Activated CD4-positive, alpha-beta T cell treated with anti-CD3 and anti-CD28 coated beads, Interleukin-2, amount 10 ng/mL, durations not matched to agents 24 days and 14 days (primary cell): ENCODE data around the gene PDXK. TPM values are rescaled to one million over a fixed set of nuclear protein-coding genes. Genes with fewer than 3 reads are reported as not detected.
A peak's percentile ranks its signal among the peaks of the same experiment; 100 is the strongest.
"Not testable (repeated sequence)": the region's sequence is repeated elsewhere in the genome, so short reads cannot be mapped to it uniquely, and the experiment has no call there.

Experiments
- DNase-seq: peaks from one replicate; pipeline ENCODE4 v3.0.0; 2022
- H3K27ac Mint-ChIP-seq: one replicate; pipeline ENCODE4 v1.8.0; 2022; ENCODE audit warnings: mild to moderate bottlenecking, mixed read lengths
- H3K27me3 Mint-ChIP-seq: one replicate; pipeline ENCODE4 v1.8.0; 2022; ENCODE audit warnings: mixed read lengths
- H3K36me3 Mint-ChIP-seq: one replicate; pipeline ENCODE4 v1.8.0; 2022; ENCODE audit warnings: low read depth, mild to moderate bottlenecking, mixed read lengths
- H3K4me1 Mint-ChIP-seq: one replicate; pipeline ENCODE4 v1.8.0; 2021; ENCODE audit warnings: mixed read lengths
- H3K4me3 Mint-ChIP-seq: one replicate; pipeline ENCODE4 v1.8.0; 2022; ENCODE audit warnings: mild to moderate bottlenecking, moderate library complexity, mixed read lengths
- H3K9me3 Mint-ChIP-seq: one replicate; pipeline ENCODE4 v1.8.0; 2021; ENCODE audit warnings: mixed read lengths
- intact Hi-C: fragments of 100-400 bp; cut with micrococcal nuclease; formaldehyde crosslinking; loops from one replicate; pipeline ENCODE4 v1.15.1; 2023
- total RNA-seq: library from RNA; stranded (reverse); gene quantifications from 2 replicates; pipeline ENCODE4 v1.2.3, GENCODE V29; 2022

Gene PDXK
- total RNA-seq, 1 donor from 2014 or later, result 152 TPM

DNA sequence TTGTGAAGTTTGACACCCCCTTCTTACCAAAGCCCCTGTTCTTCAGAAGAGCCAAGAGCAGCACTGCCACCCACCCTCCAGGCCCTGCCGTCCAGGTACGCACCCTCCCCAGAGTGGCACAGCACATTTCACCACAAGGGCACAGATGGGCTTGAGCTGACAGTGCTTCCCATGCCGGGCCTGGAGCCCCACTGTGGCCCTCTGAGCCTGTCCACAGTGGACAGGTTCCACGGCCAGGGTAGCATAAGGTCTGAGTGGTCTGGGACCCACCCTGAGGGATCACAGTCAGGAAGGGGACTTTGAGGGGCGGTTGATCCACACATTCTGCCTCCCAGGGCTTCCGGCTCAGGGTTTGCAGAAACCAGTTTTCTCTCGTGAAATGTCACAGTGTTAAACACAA, 28.6 kb upstream of the PDXK start:
- DNase-seq, result no peak
- peak overlapping the region; percentile 49 for H3K27ac Mint-ChIP-seq
- intact Hi-C loops, result no loop called here
- no peaks in the 10 kb centered on the region for H3K9me3 Mint-ChIP-seq
- H3K36me3 Mint-ChIP-seq, result peaks cover 53% of the 10 kb centered on the region
- H3K4me1 Mint-ChIP-seq, result peaks cover under 1% of the 10 kb centered on the region
- no peaks in the 10 kb centered on the region for H3K27me3 Mint-ChIP-seq
- H3K4me3 Mint-ChIP-seq, result no peak overlapping the region

DNA sequence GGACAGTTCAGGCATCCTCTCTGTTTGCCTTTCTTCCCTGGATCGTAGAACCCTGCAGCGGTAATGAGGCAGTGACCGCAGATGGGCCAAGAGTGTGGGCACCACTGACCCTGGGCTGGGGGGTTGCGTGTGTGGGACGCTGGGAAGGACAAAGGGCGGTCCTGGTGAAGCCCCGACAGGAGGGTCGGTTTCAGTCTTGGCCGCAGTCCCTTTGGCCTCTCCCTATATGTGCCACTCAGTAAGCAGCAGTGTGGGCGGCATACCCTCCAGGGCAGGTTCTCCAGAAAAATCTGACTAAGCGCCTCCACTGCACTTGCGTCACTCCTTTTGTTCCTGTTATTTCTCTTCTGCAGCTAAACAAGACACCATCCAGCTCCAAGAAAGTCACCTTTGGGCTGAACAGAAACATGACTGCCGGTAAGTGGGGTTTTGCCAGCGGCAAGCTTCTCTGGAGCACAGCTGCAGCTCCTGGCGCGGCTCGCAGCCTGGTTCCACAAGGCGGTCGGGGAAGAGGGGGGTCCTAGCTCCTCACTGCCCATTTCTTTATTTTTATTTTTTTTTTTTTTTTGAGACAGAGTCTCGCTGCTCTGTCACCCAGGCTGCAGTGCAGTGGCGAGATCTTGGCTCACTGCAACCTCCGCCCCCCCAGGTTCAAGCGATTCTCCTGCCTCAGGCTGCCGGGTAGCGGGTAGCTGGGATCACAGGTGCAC, 27.7 kb upstream of the PDXK start:
- Mint-ChIP-seq H3K4me3 (no peak overlapping the region), H3K27ac (no peak overlapping the region), H3K9me3 (no peaks in the 10 kb centered on the region), H3K27me3 (no peaks in the 10 kb centered on the region), H3K36me3 (peaks cover 54% of the 10 kb centered on the region), H3K4me1 (no peaks in the 10 kb centered on the region)
- intact Hi-C loops, result no loop called here
- DNase-seq, result no peak

DNA sequence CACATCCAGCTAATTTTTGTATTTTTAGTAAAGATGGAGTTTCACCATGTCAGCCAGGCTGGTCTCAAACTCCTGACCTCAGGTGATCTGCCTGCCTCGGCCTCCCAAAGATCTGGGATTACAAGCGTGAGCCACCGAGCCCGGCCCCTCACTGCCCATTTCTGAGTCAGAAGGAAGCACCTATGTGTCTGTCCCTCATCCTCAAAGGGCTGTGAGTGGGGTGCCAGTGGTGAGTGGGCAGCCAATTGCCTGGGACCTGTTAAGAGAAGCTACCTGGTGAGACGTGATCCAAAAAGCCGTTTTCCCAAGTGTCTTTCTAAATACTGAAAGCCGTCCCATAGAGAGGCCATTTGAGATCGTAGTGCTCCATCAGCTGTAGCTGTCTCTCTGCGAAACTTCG, 27.1 kb upstream of the PDXK start:
- Mint-ChIP-seq H3K36me3 (peaks cover 50% of the 10 kb centered on the region), H3K27me3 (no peaks in the 10 kb centered on the region), H3K4me1 (no peaks in the 10 kb centered on the region), H3K9me3 (no peaks in the 10 kb centered on the region), H3K4me3 (no peak overlapping the region), H3K27ac (no peak overlapping the region)
- intact Hi-C loops, result no loop called here
- no peak for DNase-seq

DNA sequence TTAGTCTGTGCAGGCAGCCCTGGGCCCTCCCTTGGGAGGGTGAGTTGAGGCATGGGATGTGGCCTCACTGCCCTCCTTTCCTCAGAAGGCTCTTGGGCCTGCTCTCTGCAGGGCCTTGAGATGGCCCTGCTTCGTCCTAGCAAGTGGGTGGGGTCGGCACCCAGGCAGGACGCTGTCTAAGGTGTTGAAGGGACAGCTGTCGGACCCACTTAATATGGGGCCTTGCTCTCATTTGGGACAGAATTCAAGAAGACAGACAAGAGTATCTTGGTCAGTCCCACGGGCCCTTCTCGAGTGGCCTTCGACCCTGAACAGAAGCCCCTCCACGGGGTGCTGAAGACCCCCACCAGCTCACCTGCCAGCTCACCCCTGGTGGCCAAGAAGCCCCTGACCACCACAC, 26.0 kb upstream of the PDXK start:
- H3K9me3 Mint-ChIP-seq, result no peaks in the 10 kb centered on the region
- no peaks in the 10 kb centered on the region for H3K27me3 Mint-ChIP-seq
- peaks cover 4% of the 10 kb centered on the region for H3K4me1 Mint-ChIP-seq
- H3K36me3 Mint-ChIP-seq, result peaks cover 50% of the 10 kb centered on the region
- DNase-seq, result no peak
- intact Hi-C loops, result no loop called here
- H3K4me3 Mint-ChIP-seq, result no peak overlapping the region
- H3K27ac Mint-ChIP-seq, result no peak overlapping the region

DNA sequence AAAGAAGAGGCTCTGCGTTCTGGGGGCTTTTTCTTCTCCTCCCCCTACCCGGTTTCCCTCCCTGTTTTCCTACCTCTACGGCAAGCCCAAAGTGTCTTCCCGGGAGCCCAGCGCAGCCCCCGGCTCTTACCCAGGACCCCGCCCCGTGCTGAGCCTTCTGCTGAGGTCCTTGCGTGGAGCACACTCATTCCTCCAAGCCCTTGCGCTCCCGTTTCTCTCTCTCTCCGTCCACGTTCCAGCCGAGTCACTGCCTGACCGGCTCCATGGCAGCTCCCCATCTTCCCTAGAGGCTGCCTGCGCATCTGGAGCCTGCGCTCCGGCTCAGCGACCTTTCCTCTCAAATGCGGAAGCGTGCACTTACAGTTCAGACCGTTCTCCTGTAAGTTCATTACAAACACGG, 24.9 kb upstream of the PDXK start:
- Mint-ChIP-seq H3K27me3 (no peaks in the 10 kb centered on the region), H3K36me3 (peaks cover 51% of the 10 kb centered on the region), H3K27ac (no peak overlapping the region), H3K4me1 (peaks cover 4% of the 10 kb centered on the region), H3K4me3 (no peak overlapping the region), H3K9me3 (no peaks in the 10 kb centered on the region)
- intact Hi-C loops, result no loop called here
- DNase-seq, result no peak

DNA sequence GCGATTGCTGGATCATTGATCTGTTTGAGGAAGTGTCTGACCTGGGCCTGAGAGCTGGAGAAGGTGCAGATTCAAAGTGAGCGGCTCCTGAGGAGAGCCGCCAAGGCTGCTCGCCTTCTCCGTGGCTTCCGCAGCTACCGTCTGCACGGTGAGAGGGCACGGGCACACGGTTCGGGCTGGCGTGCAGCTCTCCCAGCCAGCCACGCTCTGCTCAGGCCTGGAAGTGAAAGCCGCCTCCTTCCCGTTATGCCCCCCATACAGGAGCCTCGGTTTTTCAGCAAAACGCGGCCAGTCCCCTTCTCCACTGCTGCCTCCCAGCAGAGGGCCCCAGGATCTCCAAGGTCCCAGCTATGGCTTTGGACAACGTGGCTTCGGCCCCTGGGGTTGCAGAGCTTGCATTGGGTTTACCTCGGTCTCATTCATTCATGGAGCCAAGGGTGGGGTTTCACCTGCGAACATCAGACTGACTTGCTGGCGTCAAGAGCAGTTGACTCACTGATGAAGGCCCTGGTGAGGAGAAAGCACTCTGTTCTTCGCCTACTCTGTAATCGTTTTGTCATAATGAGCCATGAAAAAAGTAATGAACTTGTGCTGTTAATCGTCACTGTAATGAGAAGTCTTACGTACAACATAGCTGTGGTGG, 24.4 kb upstream of the PDXK start:
- no peak overlapping the region for H3K27ac Mint-ChIP-seq
- peaks cover 49% of the 10 kb centered on the region for H3K36me3 Mint-ChIP-seq
- H3K9me3 Mint-ChIP-seq, result no peaks in the 10 kb centered on the region
- intact Hi-C loops, result no loop called here
- no peak for DNase-seq
- no peaks in the 10 kb centered on the region for H3K27me3 Mint-ChIP-seq
- H3K4me1 Mint-ChIP-seq, result peaks cover 4% of the 10 kb centered on the region
- no peak overlapping the region for H3K4me3 Mint-ChIP-seq

DNA sequence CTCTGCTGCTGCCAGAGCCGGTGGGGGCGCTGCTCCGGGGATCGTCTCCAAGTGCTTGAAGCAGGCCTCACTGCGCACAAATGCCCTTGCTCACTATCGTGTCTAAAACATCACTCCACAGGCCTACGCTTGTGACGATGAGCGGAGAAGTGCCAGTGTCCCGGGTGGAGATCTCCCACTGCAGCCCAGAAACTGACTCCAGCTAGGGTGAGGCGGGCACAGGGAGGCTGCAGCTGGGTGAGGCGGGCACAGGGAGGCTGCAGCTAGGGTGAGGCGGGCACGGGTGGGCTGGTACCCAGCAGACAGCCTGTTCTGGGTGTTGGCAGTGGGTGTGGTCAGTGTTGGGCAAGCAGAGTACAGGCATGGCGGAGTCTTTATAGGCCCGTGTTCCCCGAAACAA, 22.7 kb upstream of the PDXK start:
- DNase-seq, result no peak
- intact Hi-C loops, result no loop called here
- Mint-ChIP-seq H3K36me3 (peaks cover 38% of the 10 kb centered on the region), H3K27ac (no peak overlapping the region), H3K4me3 (no peak overlapping the region), H3K27me3 (no peaks in the 10 kb centered on the region), H3K9me3 (no peaks in the 10 kb centered on the region), H3K4me1 (peaks cover 8% of the 10 kb centered on the region)

DNA sequence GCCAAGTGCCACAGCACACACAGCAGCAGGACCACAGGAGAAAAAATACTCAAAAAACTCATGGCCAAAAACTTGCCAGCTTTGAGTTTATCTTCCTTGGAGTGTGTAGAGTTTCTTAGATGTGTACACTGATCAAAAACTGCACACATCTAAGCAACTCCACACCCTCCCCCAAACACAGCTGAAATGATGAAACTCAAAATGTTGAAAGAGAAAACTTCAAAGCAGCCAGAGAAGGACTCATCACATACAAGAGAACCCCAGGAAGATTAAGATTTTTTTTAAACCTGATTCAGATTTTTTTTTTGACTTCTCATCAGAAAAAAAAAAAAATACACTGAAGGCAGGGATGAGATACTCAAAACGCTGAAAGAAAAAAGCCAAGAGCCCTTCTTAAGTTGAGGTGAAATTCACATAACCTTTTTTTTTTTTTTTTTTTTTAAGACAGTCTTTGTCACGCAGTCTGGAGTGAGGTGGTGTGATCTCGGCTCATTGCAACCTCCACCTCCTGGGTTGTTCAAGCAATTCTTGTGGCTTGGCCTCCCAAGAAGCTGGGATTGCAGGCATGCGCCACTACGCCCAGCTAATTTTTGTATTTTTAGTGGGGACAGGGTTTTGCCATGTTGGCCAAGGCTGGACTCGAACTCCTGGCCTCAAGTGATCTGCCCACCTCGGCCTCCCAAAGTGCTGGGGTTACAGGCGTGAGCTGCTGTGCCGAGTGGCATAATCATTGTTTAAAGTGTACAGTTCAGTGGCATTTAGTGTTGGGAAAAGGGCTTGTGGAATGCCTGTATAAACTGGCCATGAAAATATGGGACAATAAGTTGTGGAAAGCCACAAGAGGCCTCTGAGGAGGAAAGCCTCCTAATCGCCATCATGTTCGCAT, 20.9 kb upstream of the PDXK start:
- no peaks in the 10 kb centered on the region for H3K27me3 Mint-ChIP-seq
- no peak overlapping the region for H3K27ac Mint-ChIP-seq
- H3K36me3 Mint-ChIP-seq, result peaks cover 29% of the 10 kb centered on the region
- peaks cover 11% of the 10 kb centered on the region for H3K4me1 Mint-ChIP-seq
- H3K4me3 Mint-ChIP-seq, result no peak overlapping the region
- no peak for DNase-seq
- intact Hi-C loops, result no loop called here
- no peaks in the 10 kb centered on the region for H3K9me3 Mint-ChIP-seq

DNA sequence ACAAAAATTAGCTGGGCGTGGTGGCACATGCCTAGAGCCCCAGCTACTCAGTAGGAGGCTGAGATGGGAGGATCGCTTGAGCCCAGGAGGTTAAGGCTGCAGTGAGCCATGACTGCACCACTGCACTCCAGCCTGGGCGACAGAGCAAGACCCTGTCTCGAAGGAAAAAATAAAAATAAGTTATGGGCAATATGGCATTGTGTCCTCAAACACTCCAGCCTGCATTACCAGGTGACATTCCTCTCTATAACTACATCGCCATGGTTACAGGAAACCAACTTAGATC, 19.5 kb upstream of the PDXK start:
- peaks cover 19% of the 10 kb centered on the region for H3K36me3 Mint-ChIP-seq
- H3K27me3 Mint-ChIP-seq, DNase-seq, H3K27ac Mint-ChIP-seq, H3K9me3 Mint-ChIP-seq, H3K4me3 Mint-ChIP-seq, intact Hi-C loops: not testable (repeated sequence)
- peaks cover 11% of the 10 kb centered on the region for H3K4me1 Mint-ChIP-seq

DNA sequence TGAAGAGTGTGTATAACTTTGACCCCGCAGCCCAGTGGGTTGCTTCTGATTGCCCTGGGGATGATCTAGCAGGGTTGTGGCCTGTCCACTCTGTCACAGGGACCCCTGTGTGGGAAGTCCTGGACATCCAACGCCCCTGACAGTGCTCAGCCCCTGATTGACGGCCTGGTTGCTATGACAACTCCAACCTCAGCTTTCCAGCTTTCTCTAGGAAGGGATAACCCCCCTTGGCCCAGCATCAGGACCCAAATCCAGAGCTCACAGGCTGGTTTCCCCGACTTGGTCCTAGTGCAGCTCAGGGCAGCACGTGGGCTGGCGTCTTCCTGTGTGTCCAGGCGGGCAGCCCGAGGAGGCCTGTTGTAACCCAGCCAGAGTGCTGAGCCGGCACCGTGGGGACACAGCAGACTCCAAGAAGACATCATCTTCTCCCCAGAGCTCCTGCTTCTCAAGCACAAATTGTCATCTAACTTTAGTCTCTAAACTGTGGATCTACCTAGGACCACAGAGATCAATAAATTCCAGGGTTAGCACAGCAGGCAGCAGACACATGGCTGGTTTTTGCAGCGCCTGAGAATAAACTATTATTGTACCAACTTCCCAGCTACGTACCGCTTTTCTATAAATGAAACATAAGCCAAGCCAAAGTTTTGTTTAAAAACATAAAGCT, 18.9 kb upstream of the PDXK start:
- no peak overlapping the region for H3K27ac Mint-ChIP-seq
- peaks cover 19% of the 10 kb centered on the region for H3K36me3 Mint-ChIP-seq
- no peaks in the 10 kb centered on the region for H3K9me3 Mint-ChIP-seq
- no peaks in the 10 kb centered on the region for H3K27me3 Mint-ChIP-seq
- peaks cover 11% of the 10 kb centered on the region for H3K4me1 Mint-ChIP-seq
- DNase-seq, result no peak
- no peak overlapping the region for H3K4me3 Mint-ChIP-seq
- intact Hi-C loops, result no loop called here

DNA sequence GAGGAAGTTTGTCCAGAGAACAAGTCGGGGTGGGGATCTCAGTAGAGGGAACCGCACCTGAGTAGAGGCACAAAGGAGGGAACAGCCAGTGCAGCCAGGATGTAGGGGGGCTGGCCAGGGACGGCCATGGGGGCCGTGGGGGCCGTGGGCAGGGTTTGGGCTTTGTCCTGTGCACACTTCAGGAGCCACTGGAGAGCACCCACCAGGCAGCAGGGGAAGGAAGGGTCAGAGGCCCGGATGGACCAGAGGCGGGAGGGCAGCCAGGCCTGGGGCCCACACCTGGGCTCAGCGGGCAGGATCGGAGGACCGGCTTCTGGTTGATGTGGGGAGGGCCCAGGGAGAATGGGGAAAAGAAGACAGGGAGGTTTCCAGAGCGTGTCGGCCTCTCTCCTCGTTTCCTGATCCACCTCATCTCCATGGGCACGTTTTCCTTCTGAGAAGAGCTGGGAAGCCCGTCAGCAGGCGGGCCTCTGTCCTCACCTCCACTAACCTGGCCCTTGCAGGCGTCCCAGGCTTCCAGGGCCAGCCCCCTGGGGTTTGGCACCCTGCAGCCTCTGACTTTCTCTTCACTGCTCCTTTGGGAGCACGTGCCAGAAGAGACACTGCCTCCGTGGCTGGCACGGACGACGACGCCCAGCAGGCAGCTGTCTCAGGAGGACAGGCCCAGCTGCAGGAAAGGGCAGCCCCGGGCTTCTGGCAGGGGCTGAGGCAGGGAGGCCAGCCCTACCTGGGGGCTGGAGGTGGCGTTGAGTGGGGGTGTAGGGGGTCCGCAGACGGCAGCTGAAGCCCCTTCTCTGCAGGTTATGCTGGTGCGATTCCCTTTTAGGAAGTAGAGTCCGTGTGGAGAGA, 16.8 kb upstream of the PDXK start:
- intact Hi-C loops, result no loop called here
- peaks cover 11% of the 10 kb centered on the region for H3K4me1 Mint-ChIP-seq
- H3K27me3 Mint-ChIP-seq, result no peaks in the 10 kb centered on the region
- no peak for DNase-seq
- peaks cover 7% of the 10 kb centered on the region for H3K36me3 Mint-ChIP-seq
- H3K27ac Mint-ChIP-seq, result no peak overlapping the region
- H3K4me3 Mint-ChIP-seq, result no peak overlapping the region
- H3K9me3 Mint-ChIP-seq, result no peaks in the 10 kb centered on the region

DNA sequence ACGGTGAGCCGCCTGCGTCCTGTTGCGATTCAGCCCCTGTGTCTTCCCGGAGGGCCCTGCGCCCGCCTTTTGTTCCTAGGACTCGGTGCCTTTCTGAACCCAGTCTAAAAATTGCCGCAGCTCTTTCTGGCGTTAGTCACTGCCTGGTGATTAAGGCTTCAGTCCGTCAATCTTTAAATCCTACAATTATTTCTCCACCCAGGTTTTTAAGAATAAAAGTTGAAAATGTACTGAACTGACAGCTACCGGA, 16.2 kb upstream of the PDXK start:
- no peak for DNase-seq
- intact Hi-C loops, result no loop called here
- H3K27ac Mint-ChIP-seq, result no peak overlapping the region
- no peaks in the 10 kb centered on the region for H3K27me3 Mint-ChIP-seq
- peaks cover 5% of the 10 kb centered on the region for H3K36me3 Mint-ChIP-seq
- H3K4me1 Mint-ChIP-seq, result peaks cover 9% of the 10 kb centered on the region
- H3K9me3 Mint-ChIP-seq, result no peaks in the 10 kb centered on the region
- H3K4me3 Mint-ChIP-seq, result peak overlapping the region; percentile 57

DNA sequence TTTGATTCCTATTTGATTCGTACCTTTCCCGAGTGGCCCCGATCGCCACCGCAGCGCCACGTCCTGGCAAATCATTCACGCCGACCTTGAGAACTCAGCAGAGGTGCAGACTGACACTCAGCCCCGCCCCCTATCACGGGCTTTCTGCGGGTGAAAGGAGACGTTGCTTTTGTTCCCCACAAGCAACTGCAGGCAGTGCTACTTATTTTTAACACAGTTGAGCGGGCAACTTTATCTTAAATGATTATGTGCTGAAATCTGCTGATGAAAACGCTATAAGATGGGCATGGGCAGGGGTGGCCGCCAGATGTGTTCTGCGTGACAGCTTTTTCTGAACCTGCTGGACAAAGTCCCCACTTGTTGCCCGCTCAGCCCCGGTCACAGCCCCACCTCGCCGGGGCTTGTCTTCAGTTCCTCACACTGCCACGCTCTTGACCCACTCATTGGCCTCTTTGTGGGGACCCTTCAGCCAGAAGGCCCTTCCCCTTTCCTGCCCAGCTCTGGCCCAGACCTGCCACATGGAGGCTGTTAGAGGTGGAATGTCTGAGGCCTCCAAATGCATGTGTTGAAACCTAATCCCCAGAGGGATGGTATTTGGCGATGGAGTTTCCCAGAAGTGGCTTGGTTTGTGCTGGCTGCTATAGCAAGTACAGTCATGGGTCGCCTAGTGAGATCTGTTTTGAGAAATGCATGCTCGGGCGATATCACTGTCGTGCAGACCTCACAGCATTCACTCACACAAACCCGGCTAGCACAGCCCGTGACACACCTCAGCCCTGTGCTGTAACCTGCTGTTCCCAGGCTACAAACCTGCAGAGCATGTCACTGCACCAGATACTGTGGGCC, 15.7 kb upstream of the PDXK start:
- peaks cover 8% of the 10 kb centered on the region for H3K4me1 Mint-ChIP-seq
- peak overlapping the region; percentile 57 for H3K4me3 Mint-ChIP-seq
- intact Hi-C loops, result no loop called here
- no peaks in the 10 kb centered on the region for H3K9me3 Mint-ChIP-seq
- peaks cover 4% of the 10 kb centered on the region for H3K36me3 Mint-ChIP-seq
- DNase-seq, result peak; percentile 78
- no peak overlapping the region for H3K27ac Mint-ChIP-seq
- H3K27me3 Mint-ChIP-seq, result no peaks in the 10 kb centered on the region
